Suprapubic skin (tissue), 4 donors: ENCODE results near the gene TARBP1. TPM values are rescaled to one million over a fixed set of nuclear protein-coding genes. Genes with fewer than 3 reads are reported as not detected.
"Not testable (repeated sequence)": the region's sequence is repeated elsewhere in the genome, so short reads cannot be mapped to it uniquely, and the experiment has no call there.

Source experiments
- DNase-seq, 2 donors: peaks; one replicate each; pipeline ENCODE4 v3.0.0-alpha.2; 2019; ENCODE audit warnings: low spot score in 2 of 2
- H3K27ac ChIP-seq: fragments of 200-600 bp; sonication (generic); one replicate; pipeline ENCODE4 v1.5.1; 2019
- H3K27me3 ChIP-seq: fragments of 200-600 bp; sonication (generic); one replicate; pipeline ENCODE4 v1.5.1; 2019
- H3K36me3 ChIP-seq: fragments of 200-600 bp; sonication (generic); one replicate; pipeline ENCODE4 v1.5.1; 2019
- H3K4me1 ChIP-seq: fragments of 200-600 bp; sonication (generic); one replicate; pipeline ENCODE4 v1.5.1; 2019
- H3K4me3 ChIP-seq: fragments of 200-600 bp; sonication (generic); one replicate; pipeline ENCODE4 v1.5.1; 2019; ENCODE audit warnings: mild to moderate bottlenecking
- H3K9me3 ChIP-seq: fragments of 200-600 bp; sonication (generic); one replicate; pipeline ENCODE4 v1.5.1; 2019
- CTCF ChIP-seq, 2 donors: fragments of 200-600 bp in 1 of 2; fragments of 450-650 bp in 1 of 2; sonication (generic) in 1 of 2; IDR thresholded peaks; one replicate each; pipeline ENCODE4 v1.5.1; 2016 to 2019; ENCODE audit warnings: antibody characterized with exemption in 2 of 2, mild to moderate bottlenecking in 1 of 2, moderate library complexity in 1 of 2
- EP300 ChIP-seq: sonication (generic); formaldehyde crosslinking; IDR thresholded peaks from one replicate; pipeline ENCODE4 v1.6.1; 2017; ENCODE audit warnings: antibody characterized with exemption
- POLR2A ChIP-seq, 2 donors: fragments of 450-650 bp; IDR thresholded peaks; one replicate each; pipeline ENCODE4 v1.6.1; 2017; ENCODE audit warnings: antibody characterized with exemption in 2 of 2, mild to moderate bottlenecking in 2 of 2, moderate library complexity in 2 of 2
- POLR2AphosphoS5 ChIP-seq, 3 donors: sonication (generic); formaldehyde crosslinking; IDR thresholded peaks; one replicate each; pipeline ENCODE4 v1.6.1; 2017; ENCODE audit warnings: antibody characterized with exemption in 3 of 3
- WGBS: methylation state at CpG from one replicate; pipeline ENCODE4 v1.1.5; 2018; 5-methylcytosine and 5-hydroxymethylcytosine counted together
- total RNA-seq, 4 donors: library from RNA; depleted of rRNA; stranded (reverse); fragments of >200 nt; gene quantifications; one replicate each; pipeline ENCODE4 v1.1.0, GENCODE V29; 2016

The TARBP1 gene
- total RNA-seq, 4 donors from 2014 or later = 21.1 to 78.2 (median 23.5) TPM

DNA sequence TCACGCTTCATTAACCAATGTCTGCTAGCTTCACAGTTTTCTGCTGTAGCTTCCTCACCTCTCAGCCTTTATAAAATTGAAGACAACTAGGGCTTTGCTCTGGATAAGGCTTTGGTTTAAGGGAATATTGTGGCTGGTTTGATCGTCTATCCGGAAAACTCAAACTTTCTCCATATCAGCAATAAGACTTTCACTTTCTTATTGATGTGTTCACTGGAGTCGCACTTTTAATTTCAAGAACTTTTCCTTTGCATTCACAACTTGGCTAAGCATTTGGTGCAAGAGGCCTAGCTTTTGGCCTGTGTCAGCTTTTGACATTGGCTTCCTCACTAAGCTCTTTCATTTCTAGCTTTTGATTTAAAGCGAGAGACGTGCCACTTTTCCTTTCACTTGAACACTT, 92.9 kb downstream of the TARBP1 start:
- 90% methylated on average over 6 of the region's 6 CpGs for WGBS
- H3K36me3 ChIP-seq = peaks cover 23% of the 10 kb centered on the region
- H3K4me3 ChIP-seq = no peak overlapping the region
- H3K27ac ChIP-seq = no peak overlapping the region
- no peaks in the 10 kb centered on the region for H3K9me3 ChIP-seq
- H3K27me3 ChIP-seq = no peaks in the 10 kb centered on the region
- TF ChIP-seq POLR2AphosphoS5 (IDR thresholded peaks at IDR 0.05) = no peak
- no peak for TF ChIP-seq POLR2A (IDR thresholded peaks at IDR 0.05)
- TF ChIP-seq CTCF (IDR thresholded peaks at IDR 0.05) = no peak
- no peaks in the 10 kb centered on the region for H3K4me1 ChIP-seq
- no peak for DNase-seq

GRCh38 chr1:234381699-234382555, 97.1 kb downstream of the TARBP1 start:
- H3K4me1 ChIP-seq = no peaks in the 10 kb centered on the region
- H3K27ac ChIP-seq = no peak overlapping the region
- H3K4me3 ChIP-seq = no peak overlapping the region
- 91% methylated on average over 10 of the region's 10 CpGs for WGBS
- no peak for DNase-seq
- no peaks in the 10 kb centered on the region for H3K27me3 ChIP-seq
- peaks cover 41% of the 10 kb centered on the region for H3K36me3 ChIP-seq
- no peaks in the 10 kb centered on the region for H3K9me3 ChIP-seq
- TF ChIP-seq CTCF (IDR thresholded peaks at IDR 0.05) = no peak
- no peak for TF ChIP-seq POLR2AphosphoS5 (IDR thresholded peaks at IDR 0.05)
- TF ChIP-seq POLR2A (IDR thresholded peaks at IDR 0.05) = no peak
- TF ChIP-seq EP300 = no peak

- H3K4me3 ChIP-seq, DNase-seq, H3K27ac ChIP-seq, H3K27me3 ChIP-seq, H3K9me3 ChIP-seq: not testable (repeated sequence)
- peaks cover 54% of the 10 kb centered on the region for H3K36me3 ChIP-seq
- 94% methylated on average over 5 of the region's 5 CpGs for WGBS
- peaks cover 12% of the 10 kb centered on the region for H3K4me1 ChIP-seq
Observed at GRCh38 chr1:234379591-234380109, 99.3 kb downstream of the TARBP1 start.

- Histone ChIP-seq H3K9me3 (no peaks in the 10 kb centered on the region), H3K4me3 (no peak overlapping the region), H3K27me3 (no peaks in the 10 kb centered on the region), H3K4me1 (peaks cover 32% of the 10 kb centered on the region), H3K36me3 (peaks cover 37% of the 10 kb centered on the region), H3K27ac (no peak overlapping the region)
- DNase-seq = no peak
- WGBS = 89% methylated on average over 7 of the region's 7 CpGs
- no peak for TF ChIP-seq POLR2A (IDR thresholded peaks at IDR 0.05)
- TF ChIP-seq CTCF (IDR thresholded peaks at IDR 0.05) = no peak
- no peak for TF ChIP-seq POLR2AphosphoS5 (IDR thresholded peaks at IDR 0.05)
- TF ChIP-seq EP300 = no peak
Observed at GRCh38 chr1:234375672-234376071, 103.3 kb downstream of the TARBP1 start.

GRCh38 chr1:234373959-234374254, 105.1 kb downstream of the TARBP1 start:
- no peak for DNase-seq
- Histone ChIP-seq H3K36me3 (peaks cover 26% of the 10 kb centered on the region), H3K4me3 (peak overlapping the region; percentile 93), H3K27ac (peak overlapping the region; percentile 98), H3K4me1 (peaks cover 32% of the 10 kb centered on the region), H3K9me3 (no peaks in the 10 kb centered on the region), H3K27me3 (no peaks in the 10 kb centered on the region)
- TF ChIP-seq EP300 (no peak), POLR2A (IDR thresholded peaks at IDR 0.05) (no peak), CTCF (IDR thresholded peaks at IDR 0.05) (no peak), POLR2AphosphoS5 (IDR thresholded peaks at IDR 0.05) (no peak)
- WGBS = 5% methylated on average over 6 of the region's 6 CpGs
